NCI-H524 treated with DMSO at 0.1 percent for 48 hours (cell line): ENCODE measurements around the gene DCTN5.
A peak's percentile ranks its signal among the peaks of the same experiment; 100 is the strongest.

Experiments used
- DNase-seq: peaks from one replicate; lab custom pipeline; 2025; lab: John Stamatoyannopoulos, UW

DCTN5 gene

DNA sequence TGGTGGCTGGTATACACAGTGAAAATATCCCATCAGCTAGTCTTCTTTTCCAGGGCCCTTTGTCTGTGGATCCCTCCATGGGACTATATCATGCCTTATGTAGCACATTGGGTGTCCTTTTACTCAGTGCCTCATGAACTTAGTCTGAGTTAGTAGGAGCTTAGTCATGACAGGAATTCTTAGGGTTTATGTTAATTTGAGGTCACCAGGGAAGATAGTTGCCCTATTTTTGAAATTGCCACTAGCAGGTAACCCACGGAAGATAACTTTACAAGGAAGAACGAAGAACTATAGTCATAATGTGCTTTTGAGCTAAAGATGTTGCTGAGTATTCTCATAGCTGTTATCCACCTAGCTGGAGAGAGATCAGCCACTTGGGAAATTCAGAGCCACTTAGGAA, 22.7 kb downstream of the DCTN5 start:
- DNase-seq: no peak

- DNase-seq: no peak
Observed at GRCh38 chr16:23666571-23667354, 25.5 kb downstream of the DCTN5 start.

DNA sequence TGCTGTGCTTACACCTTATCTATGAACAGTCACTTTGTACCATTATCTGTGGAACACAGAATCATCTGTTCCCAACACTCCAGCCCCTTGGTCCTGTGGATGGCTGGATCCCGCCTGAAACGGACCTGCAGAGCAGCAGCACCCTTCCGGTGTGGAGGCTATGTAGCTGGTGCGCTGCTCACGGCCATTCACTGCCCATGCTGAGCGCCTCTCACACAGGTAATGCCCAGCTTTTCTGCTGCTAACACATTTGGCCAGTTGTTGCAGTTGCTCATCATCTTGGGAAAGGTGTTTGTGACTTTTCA, 26.0 kb downstream of the DCTN5 start:
- no peak for DNase-seq

- no peak for DNase-seq
Observed at GRCh38 chr16:23668225-23668624, 27.0 kb downstream of the DCTN5 start.

DNA sequence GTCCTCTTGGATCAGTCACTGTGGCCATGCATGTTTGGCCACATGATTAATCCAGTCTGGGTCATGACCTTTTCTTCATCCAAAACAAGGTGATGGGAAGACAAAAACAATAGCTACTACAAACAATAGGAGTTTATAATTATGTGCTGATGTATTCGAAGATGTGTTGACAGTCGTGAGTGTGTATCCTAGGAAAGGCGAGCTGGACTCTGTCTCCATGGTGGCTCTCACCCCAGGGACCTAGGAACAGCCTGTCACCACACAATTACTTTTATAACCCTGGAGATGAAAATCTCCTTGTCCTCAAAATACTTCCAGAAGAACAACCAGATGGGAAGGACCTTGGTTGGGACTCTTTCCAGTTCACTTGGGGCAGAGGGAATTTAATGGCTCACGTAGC, 27.6 kb downstream of the DCTN5 start:
- no peak for DNase-seq

GRCh38 chr16:23670137-23670776, 29.0 kb downstream of the DCTN5 start:
- DNase-seq: no peak

DNA sequence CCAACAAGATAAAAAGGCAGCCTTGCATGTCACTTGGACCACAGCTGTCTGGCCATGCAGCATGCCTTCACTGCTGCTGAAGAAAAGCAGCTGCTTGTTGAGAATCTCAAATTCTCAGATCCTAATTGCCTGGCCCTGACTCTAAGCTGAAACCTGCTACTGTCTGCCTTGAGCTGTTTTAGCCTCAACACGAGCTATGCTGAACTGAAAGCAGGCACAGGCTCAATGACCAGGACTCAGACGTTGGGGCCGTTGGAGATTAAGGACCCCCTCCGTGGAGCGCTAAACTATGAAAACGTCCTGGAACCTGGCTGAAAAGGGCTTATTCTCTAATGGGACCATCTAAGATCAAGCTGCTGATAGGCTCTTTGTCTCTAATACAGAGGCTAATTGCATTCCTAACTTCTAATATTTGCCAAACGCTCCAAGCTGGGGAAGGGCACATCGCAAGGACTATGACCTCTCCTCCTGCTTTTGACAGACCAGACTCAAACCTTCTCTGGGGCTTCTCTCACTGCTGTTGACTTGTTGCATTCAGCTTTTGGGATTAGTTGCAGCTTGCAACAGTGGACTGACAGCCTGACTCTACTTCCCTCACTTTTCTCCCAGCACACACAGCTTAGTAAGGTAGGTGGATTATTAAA, 32.8 kb downstream of the DCTN5 start:
- no peak for DNase-seq

GRCh38 chr16:23676924-23677480, 35.7 kb downstream of the DCTN5 start:
- no peak for DNase-seq

GRCh38 chr16:23678430-23679273, 37.4 kb downstream of the DCTN5 start, which contains the start of gene PLK1:
PLK1 (plus strand) TSS chr16:23678889; CDS start chr16:23678933, 44 bp downstream.
- peak; percentile 39 for DNase-seq

- no peak for DNase-seq
Observed at GRCh38 chr16:23679274-23679985, 38.2 kb downstream of the DCTN5 start.

- no peak for DNase-seq
Observed at GRCh38 chr16:23679986-23680336, 38.7 kb downstream of the DCTN5 start.

DNA sequence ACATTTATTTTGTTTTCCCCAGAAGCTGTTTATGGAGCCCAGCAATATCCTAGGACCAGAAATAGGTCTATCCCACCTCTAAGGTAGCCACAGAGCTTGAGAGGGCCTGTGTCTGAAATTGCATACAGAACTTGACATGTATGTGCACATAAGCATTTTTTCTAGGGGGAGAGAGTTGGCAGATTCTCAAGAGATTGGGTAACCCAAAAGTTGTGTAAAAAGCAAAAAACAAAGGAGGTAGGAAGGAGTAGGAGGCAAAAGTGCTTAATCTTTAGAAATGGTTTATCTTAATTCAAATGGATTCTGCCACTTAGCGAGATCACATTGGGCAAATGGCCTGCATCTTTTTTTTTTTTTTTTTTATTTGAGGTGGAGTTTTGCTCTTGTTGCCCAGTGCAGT, 40.9 kb downstream of the DCTN5 start:
- no peak for DNase-seq

DNA sequence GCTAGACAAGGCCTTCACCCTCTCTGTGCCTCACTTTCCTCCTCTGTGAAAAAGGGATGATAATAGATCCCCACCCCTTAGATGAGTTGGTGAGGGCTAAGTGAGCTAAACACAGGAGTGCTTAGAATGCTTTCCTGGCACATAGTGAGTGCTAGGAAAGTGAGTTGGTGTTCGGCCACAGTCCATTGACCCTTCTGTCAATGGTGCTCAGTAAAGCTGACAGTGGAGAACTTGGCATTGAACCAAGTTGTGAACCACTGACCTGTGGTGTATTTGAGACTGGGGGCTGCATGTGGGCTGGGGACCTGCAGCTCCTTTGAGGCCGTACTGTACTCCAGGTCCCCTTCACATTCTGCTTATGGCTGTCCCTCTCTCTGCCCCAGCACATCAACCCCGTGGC, 42.2 kb downstream of the DCTN5 start:
- no peak for DNase-seq

DNA sequence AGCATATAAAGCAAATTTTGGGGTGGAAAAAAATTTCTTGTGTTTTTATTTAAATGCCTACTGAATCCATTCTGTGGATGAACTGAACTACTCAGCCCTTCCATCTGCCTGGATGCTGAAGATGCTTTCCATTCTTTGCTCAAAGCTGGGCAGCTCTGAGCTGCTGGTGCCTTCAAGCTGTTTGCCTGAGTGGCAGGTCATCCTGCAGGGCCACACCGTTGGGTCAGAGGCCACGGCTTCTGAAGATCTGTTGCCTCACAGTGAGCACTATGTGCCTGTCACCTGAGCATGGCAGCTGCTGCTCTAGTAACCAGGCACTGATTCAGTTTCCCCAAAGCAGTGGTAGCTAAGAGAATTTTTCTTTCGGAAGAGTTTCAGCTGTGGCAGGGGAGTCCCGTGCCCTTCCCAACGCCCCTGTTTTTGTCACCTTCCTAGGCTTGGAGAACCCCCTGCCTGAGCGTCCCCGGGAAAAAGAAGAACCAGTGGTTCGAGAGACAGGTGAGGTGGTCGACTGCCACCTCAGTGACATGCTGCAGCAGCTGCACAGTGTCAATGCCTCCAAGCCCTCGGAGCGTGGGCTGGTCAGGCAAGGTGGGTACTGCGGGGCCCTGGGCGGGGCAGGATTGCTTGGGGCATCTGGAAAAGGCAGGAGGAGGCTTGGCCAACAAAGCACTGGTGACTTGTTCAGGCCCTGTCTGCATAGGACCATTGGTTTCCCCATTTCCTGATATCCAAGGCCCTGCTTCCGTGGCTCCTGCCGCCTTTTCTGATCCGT, 46.0 kb downstream of the DCTN5 start:
- DNase-seq: no peak

DNA sequence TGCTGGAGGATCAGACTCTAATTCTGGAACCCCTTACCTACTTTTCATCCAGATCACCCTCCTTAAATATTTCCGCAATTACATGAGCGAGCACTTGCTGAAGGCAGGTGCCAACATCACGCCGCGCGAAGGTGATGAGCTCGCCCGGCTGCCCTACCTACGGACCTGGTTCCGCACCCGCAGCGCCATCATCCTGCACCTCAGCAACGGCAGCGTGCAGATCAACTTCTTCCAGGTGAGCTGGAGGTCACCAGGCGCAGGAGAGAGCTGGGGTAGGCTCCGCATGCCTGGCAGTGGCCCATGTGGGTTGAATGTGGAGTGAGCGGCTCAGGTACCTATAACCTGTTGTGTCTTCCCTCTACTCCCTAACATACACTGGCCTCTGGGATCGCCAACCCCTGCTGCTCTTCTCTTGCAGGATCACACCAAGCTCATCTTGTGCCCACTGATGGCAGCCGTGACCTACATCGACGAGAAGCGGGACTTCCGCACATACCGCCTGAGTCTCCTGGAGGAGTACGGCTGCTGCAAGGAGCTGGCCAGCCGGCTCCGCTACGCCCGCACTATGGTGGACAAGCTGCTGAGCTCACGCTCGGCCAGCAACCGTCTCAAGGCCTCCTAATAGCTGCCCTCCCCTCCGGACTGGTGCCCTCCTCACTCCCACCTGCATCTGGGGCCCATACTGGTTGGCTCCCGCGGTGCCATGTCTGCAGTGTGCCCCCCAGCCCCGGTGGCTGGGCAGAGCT, 48.3 kb downstream of the DCTN5 start:
- no peak for DNase-seq

DNA sequence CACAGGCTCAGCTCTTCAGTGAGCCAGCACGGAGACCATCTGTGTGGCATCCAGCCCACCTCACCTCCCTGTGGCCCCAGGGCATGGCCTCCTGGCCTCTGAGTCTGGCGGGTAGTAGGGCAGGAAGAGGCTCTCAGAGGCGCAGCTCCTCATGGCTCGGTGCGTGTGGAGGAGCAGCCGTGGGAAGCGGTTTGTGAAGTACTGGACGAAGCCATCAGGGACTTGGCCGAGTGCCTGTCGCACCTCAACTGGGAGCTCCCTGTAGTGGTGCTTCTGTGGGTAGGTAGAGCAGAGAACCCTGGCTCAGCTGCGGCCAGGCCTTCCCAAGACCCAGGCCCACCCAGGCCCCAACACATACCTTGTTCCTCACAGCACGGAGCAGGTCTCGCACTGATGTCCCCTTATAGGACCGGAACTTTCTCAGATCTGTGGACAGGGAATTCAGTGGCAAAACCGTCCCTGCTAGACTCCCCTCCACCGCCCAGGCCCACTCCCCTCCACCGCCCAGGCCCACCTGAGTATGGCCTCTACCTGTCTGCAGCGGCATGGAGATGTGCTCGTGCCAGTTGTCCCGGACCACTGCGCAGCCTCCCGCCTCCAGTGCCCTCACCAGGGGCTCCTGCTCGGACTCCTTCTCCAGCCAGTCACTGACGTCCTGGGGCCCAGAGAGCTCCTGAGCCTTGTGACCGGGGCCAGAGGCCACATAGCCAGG, 49.7 kb downstream of the DCTN5 start:
- no peak for DNase-seq

GRCh38 chr16:23691483-23692189, 50.4 kb downstream of the DCTN5 start:
- DNase-seq: no peak

- no peak for DNase-seq
Observed at GRCh38 chr16:23692190-23692837, 51.0 kb downstream of the DCTN5 start.
